Spleen (tissue), 11 donors: ENCODE results near the gene LPP. TPM values are rescaled to one million over a fixed set of nuclear protein-coding genes. Genes with fewer than 3 reads are reported as not detected.
A peak's percentile ranks its signal among the peaks of the same experiment; 100 is the strongest.

Source experiments
- DNase-seq: peaks from one replicate; pipeline ENCODE4 v3.0.0-alpha.2; 2020
- H3K27ac ChIP-seq, 8 donors: fragments of 200-600 bp; sonication (generic) in 7 of 8; 1 replicate in 4 of 8; 2 replicates in 4 of 8; pipeline versions ENCODE4 v1.5.0 to v1.8.0; 2016 to 2021; ENCODE audit warnings: inconsistent platforms in 4 of 8, mild to moderate bottlenecking in 4 of 8, moderate library complexity in 1 of 8
- H3K27me3 ChIP-seq, 7 donors: fragments of 200-600 bp; sonication (generic) in 6 of 7; replicated peaks in 1 of 7; 1 replicate in 4 of 7; 2 replicates in 3 of 7; pipeline versions ENCODE4 v1.5.0 to v1.8.0; 2016 to 2021; ENCODE audit warnings: inconsistent platforms in 3 of 7, mild to moderate bottlenecking in 1 of 7
- H3K36me3 ChIP-seq, 6 donors: fragments of 200-600 bp; sonication (generic) in 5 of 6; 1 replicate in 4 of 6; 2 replicates in 2 of 6; pipeline versions ENCODE4 v1.5.0 to v1.8.0; 2016 to 2021; ENCODE audit warnings: inconsistent platforms in 2 of 6
- H3K4me1 ChIP-seq, 6 donors: fragments of 200-600 bp; sonication (generic) in 5 of 6; 1 replicate in 3 of 6; 2 replicates in 3 of 6; pipeline versions ENCODE4 v1.5.0 to v1.8.0; 2016 to 2021; ENCODE audit warnings: inconsistent platforms in 3 of 6
- H3K4me3 ChIP-seq, 8 donors: fragments of 200-600 bp; sonication (generic) in 7 of 8; 1 replicate in 4 of 8; 2 replicates in 4 of 8; pipeline versions ENCODE4 v1.5.0 to v1.8.0; 2016 to 2021; ENCODE audit warnings: inconsistent platforms in 4 of 8, mild to moderate bottlenecking in 4 of 8, moderate library complexity in 2 of 8
- H3K9me3 ChIP-seq, 8 donors: fragments of 200-600 bp; sonication (generic) in 7 of 8; 1 replicate in 4 of 8; 2 replicates in 4 of 8; pipeline versions ENCODE4 v1.5.0 to v1.8.0; 2016 to 2021; ENCODE audit warnings: inconsistent platforms in 4 of 8
- POLR2A ChIP-seq, 3 donors: fragments of 450-650 bp; IDR thresholded peaks; one replicate each; pipeline ENCODE4 v1.5.1; 2017; ENCODE audit warnings: antibody characterized with exemption in 3 of 3, mild to moderate bottlenecking in 1 of 3
- POLR2AphosphoS5 ChIP-seq, 3 donors: sonication (generic); formaldehyde crosslinking; IDR thresholded peaks; one replicate each; pipeline ENCODE4 v1.5.1; 2017; ENCODE audit warnings: antibody characterized with exemption in 3 of 3
- WGBS, 5 donors: extraction: QIAGEN DNeasy Blood & Tissue Kit in 3 of 5; methylation state at CpG; one replicate each; pipeline versions ENCODE4 v1.1.5 to v1.1.7; 2013 to 2018; 5-methylcytosine and 5-hydroxymethylcytosine counted together
- intact Hi-C: fragments of 100-400 bp; cut with DNase I; formaldehyde crosslinking; loops from one replicate; pipeline ENCODE4 v1.15.0; 2023; ENCODE audit warnings: low total_unique reads
- polyA plus RNA-seq, 3 donors: library from polyadenylated mRNA; stranded (reverse); fragments of 200-250 nt; gene quantifications; one replicate each; pipeline ENCODE4 v1.2.1, GENCODE V29; 2013
- total RNA-seq, 7 donors: library from RNA; depleted of rRNA in 3 of 7; stranded (reverse); fragments of >200 nt in 3 of 7; fragmentation: NEBNext Ultra II Directional in 4 of 7; extraction: Animal tissue kit (Norgen Biotek cat#: 25700) in 4 of 7; gene quantifications; one replicate each; pipeline versions ENCODE4 v1.1.0 to v1.2.1, GENCODE V29; 2016 to 2021
- TF ChIP-seq, protein P1 (sequence below), 11 experiments: fragments of 200-600 bp in 7 of 11; fragments of 450-650 bp in 4 of 11; sonication (generic) in 4 of 11; IDR thresholded peaks in 8 of 11; conservative IDR thresholded peaks in 3 of 11; 1 replicate in 7 of 11; 2 replicates in 4 of 11; pipeline versions ENCODE4 v1.4.0 to v1.8.0; 2016 to 2021; ENCODE audit warnings: antibody characterized with exemption in 11 of 11, inconsistent platforms in 4 of 11, mild to moderate bottlenecking in 1 of 11
- donor health status: healthy with polysubstance abuse.
- donor health status: DM: no; HTN: no; CAD: no; lungs with moderate emphysema.
- donor health status: DM: no; HTN: no; CAD: no.
- donor health status: Bipolar disorder and iron deficiency.
- donor health status: healthy.
- donor health status: DM: no; HTN: no; CAD: no.
- donor health status: DM: yes; HTN: yes; CAD: no.

The LPP gene
- total and polyA plus RNA-seq, 10 donors = 2.4 to 270 (median 156) TPM

DNA sequence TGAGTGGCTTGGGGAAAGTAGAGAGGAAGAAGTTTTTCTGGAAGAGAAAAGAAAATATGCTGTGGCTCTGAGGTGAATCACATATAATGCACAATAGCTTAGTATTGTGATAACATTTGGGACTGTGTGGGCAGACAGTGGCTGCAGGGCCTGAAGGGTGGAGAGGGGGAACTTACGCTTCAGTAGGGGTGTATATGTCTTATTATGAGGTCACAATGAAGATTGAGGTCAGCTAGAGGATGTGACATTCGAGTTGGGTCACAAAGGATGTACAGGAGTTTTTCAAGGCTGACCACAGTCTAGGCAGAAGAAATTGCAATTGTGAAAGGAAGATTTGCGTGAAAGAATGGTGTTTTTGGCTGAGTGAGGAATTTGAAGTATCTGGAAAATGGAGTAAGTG is 414.8 kb downstream of the LPP start:
- no peaks in the 10 kb centered on the region for H3K36me3 ChIP-seq
- H3K27me3 ChIP-seq = no peaks in the 10 kb centered on the region
- no peaks in the 10 kb centered on the region for H3K9me3 ChIP-seq
- 51 to 78% (median 59%) methylated on average over 3 of the region's 3 CpGs for whole genome bisulfite sequencing, 5 donors
- DNase-seq = no peak
- TF ChIP-seq, protein P1, sequence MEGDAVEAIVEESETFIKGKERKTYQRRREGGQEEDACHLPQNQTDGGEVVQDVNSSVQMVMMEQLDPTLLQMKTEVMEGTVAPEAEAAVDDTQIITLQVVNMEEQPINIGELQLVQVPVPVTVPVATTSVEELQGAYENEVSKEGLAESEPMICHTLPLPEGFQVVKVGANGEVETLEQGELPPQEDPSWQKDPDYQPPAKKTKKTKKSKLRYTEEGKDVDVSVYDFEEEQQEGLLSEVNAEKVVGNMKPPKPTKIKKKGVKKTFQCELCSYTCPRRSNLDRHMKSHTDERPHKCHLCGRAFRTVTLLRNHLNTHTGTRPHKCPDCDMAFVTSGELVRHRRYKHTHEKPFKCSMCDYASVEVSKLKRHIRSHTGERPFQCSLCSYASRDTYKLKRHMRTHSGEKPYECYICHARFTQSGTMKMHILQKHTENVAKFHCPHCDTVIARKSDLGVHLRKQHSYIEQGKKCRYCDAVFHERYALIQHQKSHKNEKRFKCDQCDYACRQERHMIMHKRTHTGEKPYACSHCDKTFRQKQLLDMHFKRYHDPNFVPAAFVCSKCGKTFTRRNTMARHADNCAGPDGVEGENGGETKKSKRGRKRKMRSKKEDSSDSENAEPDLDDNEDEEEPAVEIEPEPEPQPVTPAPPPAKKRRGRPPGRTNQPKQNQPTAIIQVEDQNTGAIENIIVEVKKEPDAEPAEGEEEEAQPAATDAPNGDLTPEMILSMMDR (IDR thresholded peaks at IDR 0.05 in 8 of 11, conservative IDR thresholded peaks at IDR 0.05 in 3 of 11) = no peak
- TF ChIP-seq POLR2AphosphoS5 (IDR thresholded peaks at IDR 0.05) (no peak), POLR2A (IDR thresholded peaks at IDR 0.05) (no peak)
- H3K27ac ChIP-seq = no peak overlapping the region
- intact Hi-C loops = no loop called here
- H3K4me1 ChIP-seq = peaks cover 0 to 24% (median 0%) of the 10 kb centered on the region in 6 donors
- H3K4me3 ChIP-seq = no peak overlapping the region

DNA sequence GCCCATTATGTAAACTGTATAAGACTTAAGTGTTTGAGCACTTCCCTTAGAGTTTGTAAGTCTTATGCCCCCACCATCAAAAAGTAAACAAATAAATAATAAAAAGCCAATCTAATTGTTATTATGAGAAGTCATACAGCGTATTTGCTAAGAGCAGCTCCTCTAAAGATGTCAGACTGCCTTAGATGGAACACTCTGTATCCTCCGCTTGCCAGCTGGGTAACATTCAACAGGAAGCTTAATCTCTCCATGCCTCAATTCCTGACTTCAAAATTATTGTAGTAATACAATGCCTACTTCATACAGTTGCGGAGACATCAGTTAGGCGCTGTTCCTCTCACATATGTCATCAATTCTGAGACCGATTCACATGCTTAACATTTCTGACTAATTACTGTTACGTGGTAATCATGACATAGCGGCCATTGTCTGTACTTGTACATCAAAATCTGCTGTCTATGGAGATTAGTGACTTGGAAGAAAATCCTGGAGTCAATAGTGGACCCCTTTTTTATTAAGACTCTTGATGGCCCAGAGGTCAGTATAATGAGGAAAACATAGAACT is 417.7 kb downstream of the LPP start:
- H3K27me3 ChIP-seq = no peaks in the 10 kb centered on the region
- no peaks in the 10 kb centered on the region for H3K36me3 ChIP-seq
- TF ChIP-seq POLR2AphosphoS5 (IDR thresholded peaks at IDR 0.05) (no peak), POLR2A (IDR thresholded peaks at IDR 0.05) (no peak)
- TF ChIP-seq, protein P1 (IDR thresholded peaks at IDR 0.05 in 8 of 11, conservative IDR thresholded peaks at IDR 0.05 in 3 of 11) = no peak
- intact Hi-C loops = no loop called here
- no peak overlapping the region for H3K4me3 ChIP-seq
- no peaks in the 10 kb centered on the region for H3K9me3 ChIP-seq
- H3K27ac ChIP-seq = no peak overlapping the region
- WGBS, 5 donors = 93 to 98% (median 97%) methylated on average over 7 of the region's 7 CpGs
- H3K4me1 ChIP-seq = peaks cover 0 to 30% (median 0%) of the 10 kb centered on the region in 6 donors
- no peak for DNase-seq

DNA sequence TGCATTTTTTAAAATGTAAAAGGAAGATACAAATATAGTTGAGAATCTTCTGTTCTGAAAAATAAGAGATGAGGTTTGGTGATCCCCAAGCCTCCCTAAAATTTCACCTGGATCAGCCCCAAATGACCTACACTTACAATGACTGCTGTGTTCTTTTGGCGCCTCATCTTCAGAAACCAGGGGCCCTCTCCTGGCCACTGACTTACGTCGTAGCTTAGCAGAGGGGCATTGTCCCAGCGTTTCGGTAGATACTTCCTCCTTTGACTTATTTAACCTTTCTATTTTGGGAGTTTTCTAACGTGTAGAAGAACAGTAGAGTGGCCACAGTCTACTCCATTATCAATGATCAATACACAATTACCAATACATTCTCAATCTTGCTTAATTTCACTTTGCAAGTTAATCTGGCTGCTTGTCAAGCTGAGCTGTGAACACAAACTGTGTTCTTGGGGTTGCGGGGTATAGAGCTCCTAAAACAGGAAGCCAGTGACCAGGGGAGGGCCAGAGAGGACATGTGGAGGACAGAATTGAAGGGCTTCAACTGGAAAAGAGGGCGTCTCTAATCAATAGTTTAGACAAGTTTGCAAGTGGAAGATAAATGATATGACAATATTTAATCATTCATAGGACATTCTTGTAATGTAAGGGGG is 419.5 kb downstream of the LPP start:
- H3K4me1 ChIP-seq = peaks cover 0 to 35% (median 3%) of the 10 kb centered on the region in 6 donors
- intact Hi-C loops = no loop called here
- no peak for DNase-seq

DNA sequence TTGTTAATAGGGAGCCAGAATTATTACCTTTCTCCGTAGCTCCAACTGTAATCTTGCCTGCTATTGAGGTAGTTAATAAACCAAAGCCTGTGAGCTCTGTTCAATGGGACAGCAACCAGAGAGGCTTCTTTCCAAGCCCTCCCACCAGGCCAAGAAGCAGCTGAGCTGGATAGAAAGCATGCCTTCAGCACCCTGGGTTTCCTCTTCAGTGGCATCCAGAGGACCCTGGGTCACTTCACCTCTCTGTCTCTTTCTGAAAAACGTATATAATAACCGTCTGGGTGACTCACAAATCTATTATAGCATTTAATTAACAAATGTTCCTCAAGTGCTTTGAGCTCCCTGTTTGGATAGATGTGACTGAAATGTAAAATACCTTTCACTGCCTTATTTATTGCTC is 420.0 kb downstream of the LPP start:
- TF ChIP-seq, protein P1 (IDR thresholded peaks at IDR 0.05 in 8 of 11, conservative IDR thresholded peaks at IDR 0.05 in 3 of 11) = no peak
- TF ChIP-seq POLR2AphosphoS5 (IDR thresholded peaks at IDR 0.05) (no peak), POLR2A (IDR thresholded peaks at IDR 0.05) (no peak)
- H3K4me1 ChIP-seq = peaks cover 0 to 35% (median 7%) of the 10 kb centered on the region in 6 donors
- no peak overlapping the region for H3K4me3 ChIP-seq
- no peaks in the 10 kb centered on the region for H3K9me3 ChIP-seq
- DNase-seq = no peak
- no peak overlapping the region for H3K27ac ChIP-seq
- 76 to 92% (median 87%) methylated on average over 3 of the region's 3 CpGs for WGBS, 5 donors
- intact Hi-C loops = no loop called here
- H3K27me3 ChIP-seq = no peaks in the 10 kb centered on the region
- no peaks in the 10 kb centered on the region for H3K36me3 ChIP-seq

More for the DNA sequence above, 419.5 kb downstream of the LPP start:
- 52 to 66% (median 58%) methylated on average over 8 of the region's 8 CpGs for WGBS, 5 donors
- Histone ChIP-seq H3K9me3 (no peaks in the 10 kb centered on the region), H3K4me3 (no peak overlapping the region), H3K27me3 (no peaks in the 10 kb centered on the region), H3K27ac (no peak overlapping the region), H3K36me3 (no peaks in the 10 kb centered on the region)
- no peak for TF ChIP-seq POLR2AphosphoS5 (IDR thresholded peaks at IDR 0.05)
- TF ChIP-seq, protein P1 (IDR thresholded peaks at IDR 0.05 in 8 of 11, conservative IDR thresholded peaks at IDR 0.05 in 3 of 11) = peak in 3 of 11 experiments; percentile 5 to 19 (median 14)
